ENCODE measurements around the gene KRT72.

KRT72 gene

DNA sequence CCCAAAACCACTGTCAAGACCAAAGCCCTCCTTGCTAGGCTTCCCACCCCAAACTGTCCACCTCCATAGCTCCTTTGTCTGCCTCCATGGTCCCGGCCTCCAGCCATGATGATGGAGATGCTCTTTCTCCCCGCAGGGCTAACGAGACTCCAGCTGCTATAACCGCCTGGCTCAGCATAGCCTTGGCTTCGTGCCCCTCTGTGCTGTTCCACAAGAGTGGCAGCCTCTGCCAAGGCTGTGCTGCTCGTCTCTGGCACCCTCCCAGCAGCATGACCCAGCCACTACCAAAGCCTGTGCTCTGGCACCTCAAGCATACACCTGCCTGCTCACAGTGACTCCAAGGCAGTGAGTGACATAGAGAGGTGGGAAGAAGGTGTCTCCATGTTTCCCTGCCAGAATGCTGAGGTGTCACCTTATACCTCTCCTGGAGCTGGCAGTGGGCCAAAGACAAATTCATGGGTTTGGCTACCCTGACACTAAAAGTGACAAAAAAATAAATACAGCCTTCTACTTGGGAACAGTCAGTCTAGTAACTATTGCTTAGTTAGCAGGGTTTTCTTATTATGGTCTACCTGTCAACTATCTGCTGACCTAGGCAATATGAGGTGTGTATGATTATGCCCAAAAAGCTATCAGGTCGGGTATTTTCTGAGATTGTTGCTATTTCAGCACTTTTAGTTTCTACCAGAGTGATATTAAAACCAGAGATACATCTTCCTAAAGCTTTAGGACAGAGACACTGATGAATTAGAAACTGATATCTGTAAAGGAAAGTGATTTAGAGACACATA lies 33.2 kb upstream of the KRT72 start:
- TF ChIP-seq, protein P1, sequence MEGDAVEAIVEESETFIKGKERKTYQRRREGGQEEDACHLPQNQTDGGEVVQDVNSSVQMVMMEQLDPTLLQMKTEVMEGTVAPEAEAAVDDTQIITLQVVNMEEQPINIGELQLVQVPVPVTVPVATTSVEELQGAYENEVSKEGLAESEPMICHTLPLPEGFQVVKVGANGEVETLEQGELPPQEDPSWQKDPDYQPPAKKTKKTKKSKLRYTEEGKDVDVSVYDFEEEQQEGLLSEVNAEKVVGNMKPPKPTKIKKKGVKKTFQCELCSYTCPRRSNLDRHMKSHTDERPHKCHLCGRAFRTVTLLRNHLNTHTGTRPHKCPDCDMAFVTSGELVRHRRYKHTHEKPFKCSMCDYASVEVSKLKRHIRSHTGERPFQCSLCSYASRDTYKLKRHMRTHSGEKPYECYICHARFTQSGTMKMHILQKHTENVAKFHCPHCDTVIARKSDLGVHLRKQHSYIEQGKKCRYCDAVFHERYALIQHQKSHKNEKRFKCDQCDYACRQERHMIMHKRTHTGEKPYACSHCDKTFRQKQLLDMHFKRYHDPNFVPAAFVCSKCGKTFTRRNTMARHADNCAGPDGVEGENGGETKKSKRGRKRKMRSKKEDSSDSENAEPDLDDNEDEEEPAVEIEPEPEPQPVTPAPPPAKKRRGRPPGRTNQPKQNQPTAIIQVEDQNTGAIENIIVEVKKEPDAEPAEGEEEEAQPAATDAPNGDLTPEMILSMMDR (IDR thresholded peaks at IDR 0.05), result no peak
- TF ChIP-seq ZFX (IDR thresholded peaks at IDR 0.05; ENCODE audit: borderline replicate concordance), result no peak
- H3K27ac ChIP-seq, result no peak overlapping the region

DNA sequence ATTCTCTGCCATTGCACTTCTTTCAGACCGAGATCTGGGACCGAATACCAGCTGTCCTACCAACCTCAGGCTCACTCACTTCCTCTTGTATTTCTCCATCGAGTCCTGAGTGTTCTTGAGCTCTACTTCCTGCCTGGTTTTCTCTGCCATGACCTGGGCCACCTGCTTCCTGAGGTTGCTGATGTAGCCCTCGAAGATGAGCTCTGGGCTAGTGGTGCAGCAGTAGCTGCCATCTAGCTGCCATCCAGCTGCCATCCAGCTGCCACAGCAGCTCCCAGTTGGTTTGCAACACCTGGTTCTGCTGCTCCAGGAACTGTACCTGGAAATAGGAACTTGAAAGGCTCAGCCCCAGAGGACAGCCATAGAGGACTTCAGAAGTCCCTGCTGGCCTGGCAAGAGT lies 32.1 kb upstream of the KRT72 start:
- H3K27ac ChIP-seq, result no peak overlapping the region
- TF ChIP-seq, protein P1 (IDR thresholded peaks at IDR 0.05), result no peak
- TF ChIP-seq ZFX (IDR thresholded peaks at IDR 0.05; ENCODE audit: borderline replicate concordance), result no peak

DNA sequence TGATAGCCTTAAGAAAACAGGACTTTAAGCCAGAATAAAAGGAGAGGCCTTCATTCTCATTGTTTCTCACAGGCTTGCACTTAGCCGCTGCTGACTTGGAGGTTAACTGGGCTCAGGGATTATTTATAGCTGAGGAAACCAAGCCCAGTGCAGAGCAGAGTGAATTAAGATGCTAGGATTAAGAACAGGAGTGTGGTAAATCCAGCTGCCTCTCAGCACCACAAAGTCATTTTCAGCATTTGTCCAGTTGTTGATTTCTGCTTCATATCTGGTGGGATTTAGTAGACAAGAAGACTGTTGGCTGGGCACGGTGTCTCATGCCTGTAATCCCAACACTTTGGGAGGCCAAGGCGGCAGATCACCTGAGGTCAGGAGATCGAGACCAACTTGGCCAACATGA lies 31.4 kb upstream of the KRT72 start:
- TF ChIP-seq, protein P1 (IDR thresholded peaks at IDR 0.05), result no peak
- TF ChIP-seq ZFX (IDR thresholded peaks at IDR 0.05; ENCODE audit: borderline replicate concordance), result no peak
- no peak overlapping the region for H3K27ac ChIP-seq

DNA sequence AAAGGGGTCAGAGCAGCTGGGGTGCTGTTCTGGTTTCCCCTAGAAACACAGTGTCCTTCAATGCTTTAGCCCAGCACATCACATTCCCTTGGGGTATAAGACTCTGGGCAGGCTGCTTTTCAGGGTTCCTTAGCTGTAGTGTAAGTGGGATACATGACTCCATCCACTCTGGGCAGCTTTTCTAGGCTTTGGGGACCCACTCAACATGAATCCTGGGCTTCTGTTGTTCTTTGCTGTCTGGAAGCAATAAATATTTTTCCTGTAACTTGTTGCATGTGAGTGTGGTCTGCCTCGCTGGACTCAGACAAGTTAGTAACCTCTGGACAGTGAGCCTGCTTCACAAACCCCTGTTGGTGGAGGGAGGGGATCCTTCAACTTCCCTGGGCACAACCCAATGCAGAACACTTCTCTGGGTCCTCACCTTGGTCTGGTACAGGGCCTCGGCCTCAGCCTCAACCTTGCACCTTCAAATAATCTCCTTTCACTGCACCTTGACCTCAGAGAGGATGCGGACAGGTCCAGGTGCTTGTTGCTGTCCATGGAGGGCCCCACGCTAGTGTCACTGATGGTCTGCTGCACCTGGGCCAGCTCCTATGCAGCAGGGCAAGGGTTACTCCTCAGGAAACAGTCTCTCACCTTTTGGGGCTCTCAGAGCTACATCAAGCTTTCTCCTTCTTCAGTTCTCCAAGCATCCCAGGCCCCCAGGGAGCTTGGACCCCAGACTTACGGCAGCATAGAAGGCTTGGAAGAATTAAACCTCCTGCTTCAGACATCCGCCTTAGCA lies 30.6 kb upstream of the KRT72 start:
- H3K27ac ChIP-seq, result no peak overlapping the region
- TF ChIP-seq, protein P1 (IDR thresholded peaks at IDR 0.05), result no peak

DNA sequence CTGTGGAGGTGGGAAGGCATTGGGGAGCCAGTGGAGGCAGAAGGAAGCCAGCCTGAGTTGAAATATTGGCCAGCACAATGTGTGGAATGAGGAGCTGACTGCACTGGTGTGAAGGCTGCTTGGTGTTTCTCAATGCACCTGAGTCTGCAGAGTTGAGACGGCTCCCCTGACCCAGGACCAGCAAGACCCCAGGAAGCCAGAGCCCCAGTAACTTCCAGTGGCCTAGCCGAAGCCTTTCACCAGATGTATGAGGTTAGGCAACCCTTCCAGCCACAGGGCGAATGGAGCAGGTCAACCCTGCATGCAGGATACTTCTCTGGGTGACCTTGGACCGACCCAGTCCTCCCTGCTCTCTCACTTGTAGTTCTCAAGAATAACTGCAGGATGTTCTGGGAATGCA lies 30.0 kb upstream of the KRT72 start:
- TF ChIP-seq ZFX (IDR thresholded peaks at IDR 0.05; ENCODE audit: borderline replicate concordance), result no peak
- H3K27ac ChIP-seq, result no peak overlapping the region

DNA sequence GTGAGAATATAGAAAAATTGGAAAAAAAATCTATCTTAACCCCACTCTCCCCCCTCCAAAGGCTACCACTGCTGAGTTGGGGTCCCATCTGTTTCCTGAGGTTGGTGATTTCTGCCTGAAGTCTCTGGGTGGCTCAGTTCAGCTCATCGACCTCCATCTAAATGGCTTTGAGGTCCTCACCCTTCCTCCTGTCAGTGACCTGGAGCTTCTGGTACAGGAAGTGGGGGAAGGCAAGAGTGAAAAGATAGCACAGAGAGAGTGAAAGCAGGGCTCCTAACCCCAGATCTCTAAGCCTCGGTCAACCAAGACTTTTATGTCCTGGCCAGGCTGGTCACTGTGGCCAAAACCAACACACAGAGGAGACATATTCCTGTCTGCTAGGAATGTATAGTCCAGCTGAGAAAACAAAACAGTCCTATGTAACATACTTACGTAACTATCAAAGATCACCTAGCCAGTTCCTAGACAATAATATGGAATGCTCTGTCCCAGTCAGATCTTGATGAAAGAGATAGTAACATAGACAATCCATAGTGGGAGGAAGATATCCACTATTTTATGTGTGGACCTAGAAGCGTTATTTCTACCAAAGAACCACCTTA lies 29.4 kb upstream of the KRT72 start:
- TF ChIP-seq, protein P1 (IDR thresholded peaks at IDR 0.05), result no peak
- no peak for TF ChIP-seq ZFX (IDR thresholded peaks at IDR 0.05; ENCODE audit: borderline replicate concordance)
- H3K27ac ChIP-seq, result no peak overlapping the region

DNA sequence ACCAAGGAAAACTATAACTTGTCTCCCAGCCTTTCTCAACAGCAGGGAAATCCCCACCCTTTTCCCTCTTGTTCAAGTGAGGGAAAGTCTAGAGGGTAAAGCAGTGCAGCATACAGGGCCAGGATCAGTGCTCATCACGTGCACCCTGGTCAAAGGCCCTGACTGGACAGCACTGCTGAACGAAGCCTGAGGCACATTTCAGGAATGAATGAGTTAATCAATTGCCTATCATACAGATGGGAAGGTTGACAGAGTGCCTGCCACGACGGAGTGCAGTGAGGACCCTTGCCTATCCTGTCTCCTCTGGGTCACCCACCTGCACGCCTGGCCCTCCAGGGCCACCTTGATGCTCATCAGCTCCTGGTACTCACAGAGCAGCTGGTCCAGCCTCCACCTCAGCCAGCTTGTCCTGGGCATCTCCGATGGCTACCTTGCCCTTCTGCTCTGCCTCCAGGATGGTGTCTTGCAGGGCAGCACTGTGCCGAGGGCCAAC lies 28.8 kb upstream of the KRT72 start:
- H3K27ac ChIP-seq, result no peak overlapping the region
- TF ChIP-seq, protein P1 (IDR thresholded peaks at IDR 0.05), result no peak
